Neural cell (in vitro differentiated cells): ENCODE measurements around the gene SOBP. TPM values are rescaled to one million over a fixed set of nuclear protein-coding genes. Genes with fewer than 3 reads are reported as not detected.

Source experiments
- H2AFZ ChIP-seq: fragments of 200-600, 300-800 bp; sonication (generic), shearing (Covaris generic); 2 replicates; pipeline ENCODE4 v1.6.0; 2014; ENCODE audit warnings: low read depth, mild to moderate bottlenecking, antibody characterized with exemption, low read length, moderate library complexity
- H3F3A ChIP-seq: fragments of 200-600 bp; shearing (Covaris generic); 2 replicates; pipeline ENCODE4 v1.6.1; 2016; ENCODE audit warnings: mild to moderate bottlenecking, moderate library complexity, mixed read lengths, antibody characterized with exemption, low read length; ENCODE audit not compliant: insufficient read depth, poor library complexity, severe bottlenecking
- H3K27ac ChIP-seq: fragments of 200-600, 300-800 bp; sonication (generic), shearing (Covaris generic); 2 replicates; pipeline ENCODE4 v1.5.1; 2014; ENCODE audit warnings: mild to moderate bottlenecking, low read length, moderate library complexity
- H3K27me3 ChIP-seq: fragments of 300-800, 200-600 bp; sonication (generic), shearing (Covaris generic); 2 replicates; pipeline ENCODE4 v1.6.0; 2014; ENCODE audit warnings: mild to moderate bottlenecking, low read depth, low read length, moderate library complexity; ENCODE audit not compliant: insufficient read depth
- H3K36me3 ChIP-seq: fragments of 300-800, 200-600 bp; sonication (generic), shearing (Covaris generic); 2 replicates; pipeline ENCODE4 v1.5.1; 2014; ENCODE audit warnings: mild to moderate bottlenecking, antibody characterized with exemption, low read length, moderate library complexity; ENCODE audit not compliant: insufficient read depth
- H3K4me2 ChIP-seq: fragments of 300-800, 200-600 bp; sonication (generic), shearing (Covaris generic); 2 replicates; pipeline ENCODE4 v1.6.0; 2014; ENCODE audit warnings: mild to moderate bottlenecking, low read length
- H3K4me3 ChIP-seq: fragments of 300-800, 200-600 bp; sonication (generic), shearing (Covaris generic); 2 replicates; pipeline ENCODE4 v1.5.1; 2014; ENCODE audit warnings: mild to moderate bottlenecking, low read length, moderate library complexity
- H3K79me2 ChIP-seq: fragments of 200-600 bp; shearing (Covaris generic); replicated peaks from 2 replicates; pipeline ENCODE4 v1.6.0; 2014; ENCODE audit warnings: mild to moderate bottlenecking, low read length, moderate library complexity; ENCODE audit not compliant: insufficient read depth
- H3K9ac ChIP-seq: fragments of 300-800, 200-600 bp; sonication (generic), shearing (Covaris generic); 2 replicates; pipeline ENCODE4 v1.6.1; 2016; ENCODE audit warnings: mild to moderate bottlenecking, low read length, mixed read lengths
- H3K9me2 ChIP-seq: fragments of 200-600 bp; shearing (Covaris generic); 2 replicates; pipeline ENCODE4 v1.6.1; 2016; ENCODE audit warnings: mild to moderate bottlenecking, low read length, mixed read lengths; ENCODE audit not compliant: insufficient read depth
- H3K9me3 ChIP-seq: fragments of 200-600, 300-800 bp; sonication (generic), shearing (Covaris generic); 2 replicates; pipeline ENCODE4 v1.6.1; 2016; ENCODE audit warnings: mild to moderate bottlenecking, mixed run types, low read length, moderate library complexity, mixed read lengths
- H4K20me1 ChIP-seq: fragments of 200-600 bp; shearing (Covaris generic); 2 replicates; pipeline ENCODE4 v1.6.1; 2016; ENCODE audit warnings: mild to moderate bottlenecking, mixed run types; ENCODE audit not compliant: insufficient read depth
- CTCF ChIP-seq: fragments of 450-650 bp; IDR thresholded peaks from 2 replicates; pipeline ENCODE4 v1.5.1; 2014; ENCODE audit warnings: antibody characterized with exemption, mild to moderate bottlenecking, moderate library complexity; ENCODE audit not compliant: poor library complexity, severe bottlenecking
- EP300 ChIP-seq: fragments of 450-650 bp; conservative IDR thresholded peaks from 2 replicates; pipeline ENCODE4 v1.6.1; 2014; ENCODE audit warnings: antibody characterized with exemption, mild to moderate bottlenecking, moderate library complexity; ENCODE audit not compliant: poor library complexity, severe bottlenecking
- EZH2 ChIP-seq: fragments of 200-600, 300-800 bp; shearing (Covaris generic), sonication (generic); IDR thresholded peaks from 2 replicates; pipeline ENCODE4 v1.6.1; 2014; ENCODE audit warnings: antibody characterized with exemption, low read length, borderline replicate concordance, mild to moderate bottlenecking; ENCODE audit not compliant: insufficient read depth, poor library complexity, severe bottlenecking
- MXI1 ChIP-seq: fragments of 450-650 bp; conservative IDR thresholded peaks from 2 replicates; pipeline ENCODE4 v1.6.1; 2014; ENCODE audit warnings: antibody characterized with exemption, mild to moderate bottlenecking; ENCODE audit not compliant: poor library complexity, severe bottlenecking
- POLR2AphosphoS5 ChIP-seq: IDR thresholded peaks from 2 replicates; pipeline ENCODE4 v1.6.1; 2012
- RAD21 ChIP-seq: fragments of 450-650 bp; conservative IDR thresholded peaks from 2 replicates; pipeline ENCODE4 v1.6.1; 2014; ENCODE audit warnings: antibody characterized with exemption, mild to moderate bottlenecking, moderate library complexity
- SMC3 ChIP-seq: fragments of 450-650 bp; conservative IDR thresholded peaks from 2 replicates; pipeline ENCODE4 v1.6.1; 2014; ENCODE audit warnings: antibody characterized with exemption, mild to moderate bottlenecking, moderate library complexity; ENCODE audit not compliant: poor library complexity
- TAF1 ChIP-seq: IDR thresholded peaks from 2 replicates; pipeline ENCODE4 v1.6.1; 2012; ENCODE audit warnings: low read depth
- polyA plus RNA-seq: library from polyadenylated mRNA; depleted of rRNA; stranded (reverse); fragments of >200 nt; gene quantifications from 2 replicates; pipeline ENCODE4 v1.2.3, GENCODE V29; 2014
- TF ChIP-seq, protein P1 (sequence below): IDR thresholded peaks from 2 replicates; pipeline ENCODE4 v1.6.1; 2012; ENCODE audit warnings: borderline replicate concordance

The SOBP gene
- polyA plus RNA-seq, 1 donor from 2014 or later: 16.4 TPM

GRCh38 chr6:107603006-107603370 is 113.1 kb downstream of the SOBP start (continued):
- no peak for TF ChIP-seq CTCF

GRCh38 chr6:107604549-107604948 is 114.6 kb downstream of the SOBP start:
- no peak overlapping the region for H3K9ac ChIP-seq
- H3K79me2 ChIP-seq: no peaks in the 10 kb centered on the region
- H3K9me2 ChIP-seq: no peaks in the 10 kb centered on the region
- TF ChIP-seq RAD21 (no peak), CTCF (no peak), TAF1 (no peak), POLR2AphosphoS5 (no peak), EP300 (no peak), MXI1 (no peak), SMC3 (no peak), EZH2 (no peak)
- TF ChIP-seq, protein P1, sequence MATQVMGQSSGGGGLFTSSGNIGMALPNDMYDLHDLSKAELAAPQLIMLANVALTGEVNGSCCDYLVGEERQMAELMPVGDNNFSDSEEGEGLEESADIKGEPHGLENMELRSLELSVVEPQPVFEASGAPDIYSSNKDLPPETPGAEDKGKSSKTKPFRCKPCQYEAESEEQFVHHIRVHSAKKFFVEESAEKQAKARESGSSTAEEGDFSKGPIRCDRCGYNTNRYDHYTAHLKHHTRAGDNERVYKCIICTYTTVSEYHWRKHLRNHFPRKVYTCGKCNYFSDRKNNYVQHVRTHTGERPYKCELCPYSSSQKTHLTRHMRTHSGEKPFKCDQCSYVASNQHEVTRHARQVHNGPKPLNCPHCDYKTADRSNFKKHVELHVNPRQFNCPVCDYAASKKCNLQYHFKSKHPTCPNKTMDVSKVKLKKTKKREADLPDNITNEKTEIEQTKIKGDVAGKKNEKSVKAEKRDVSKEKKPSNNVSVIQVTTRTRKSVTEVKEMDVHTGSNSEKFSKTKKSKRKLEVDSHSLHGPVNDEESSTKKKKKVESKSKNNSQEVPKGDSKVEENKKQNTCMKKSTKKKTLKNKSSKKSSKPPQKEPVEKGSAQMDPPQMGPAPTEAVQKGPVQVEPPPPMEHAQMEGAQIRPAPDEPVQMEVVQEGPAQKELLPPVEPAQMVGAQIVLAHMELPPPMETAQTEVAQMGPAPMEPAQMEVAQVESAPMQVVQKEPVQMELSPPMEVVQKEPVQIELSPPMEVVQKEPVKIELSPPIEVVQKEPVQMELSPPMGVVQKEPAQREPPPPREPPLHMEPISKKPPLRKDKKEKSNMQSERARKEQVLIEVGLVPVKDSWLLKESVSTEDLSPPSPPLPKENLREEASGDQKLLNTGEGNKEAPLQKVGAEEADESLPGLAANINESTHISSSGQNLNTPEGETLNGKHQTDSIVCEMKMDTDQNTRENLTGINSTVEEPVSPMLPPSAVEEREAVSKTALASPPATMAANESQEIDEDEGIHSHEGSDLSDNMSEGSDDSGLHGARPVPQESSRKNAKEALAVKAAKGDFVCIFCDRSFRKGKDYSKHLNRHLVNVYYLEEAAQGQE: no peak
- no peak overlapping the region for H2AFZ ChIP-seq
- no peaks in the 10 kb centered on the region for H3F3A ChIP-seq
- H3K4me3 ChIP-seq: no peak overlapping the region
- H4K20me1 ChIP-seq: no peaks in the 10 kb centered on the region
- H3K27me3 ChIP-seq: no peaks in the 10 kb centered on the region
- no peak overlapping the region for H3K4me2 ChIP-seq
- no peaks in the 10 kb centered on the region for H3K9me3 ChIP-seq
- H3K36me3 ChIP-seq: no peaks in the 10 kb centered on the region
- no peak overlapping the region for H3K27ac ChIP-seq

- TF ChIP-seq, protein P1: no peak
- no peak for TF ChIP-seq MXI1
- TF ChIP-seq CTCF: no peak
- no peak for TF ChIP-seq EP300
- no peak for TF ChIP-seq TAF1
- no peak for TF ChIP-seq POLR2AphosphoS5
- no peak for TF ChIP-seq RAD21
- no peak for TF ChIP-seq SMC3
- TF ChIP-seq EZH2: no peak
- no peak overlapping the region for H3K4me2 ChIP-seq
Observed at GRCh38 chr6:107606407-107606806, 116.5 kb downstream of the SOBP start.

More at GRCh38 chr6:107606407-107606806, 116.5 kb downstream of the SOBP start:
- Histone ChIP-seq H3K9ac (no peak overlapping the region), H3F3A (no peaks in the 10 kb centered on the region), H3K9me2 (no peaks in the 10 kb centered on the region), H3K79me2 (no peaks in the 10 kb centered on the region), H3K36me3 (no peaks in the 10 kb centered on the region), H3K27ac (no peak overlapping the region), H3K4me3 (no peak overlapping the region), H3K9me3 (no peaks in the 10 kb centered on the region), H4K20me1 (no peaks in the 10 kb centered on the region), H2AFZ (no peak overlapping the region), H3K27me3 (no peaks in the 10 kb centered on the region)
